NOMO-1 treated with DMSO at 0.1 percent for 48 hours (cell line): ENCODE results near the gene STARD3.
A peak's percentile ranks its signal among the peaks of the same experiment; 100 is the strongest.

Experiments used
- DNase-seq: peaks from one replicate; lab custom pipeline; 2025; ENCODE audit not compliant: unreplicated experiment; lab: John Stamatoyannopoulos, UW

STARD3 gene

GRCh38 chr17:39618956-39619785, 17.8 kb upstream of the STARD3 start:
- no peak for DNase-seq

- no peak for DNase-seq
Measured at GRCh38 chr17:39619786-39620101, 17.2 kb upstream of the STARD3 start.

DNA sequence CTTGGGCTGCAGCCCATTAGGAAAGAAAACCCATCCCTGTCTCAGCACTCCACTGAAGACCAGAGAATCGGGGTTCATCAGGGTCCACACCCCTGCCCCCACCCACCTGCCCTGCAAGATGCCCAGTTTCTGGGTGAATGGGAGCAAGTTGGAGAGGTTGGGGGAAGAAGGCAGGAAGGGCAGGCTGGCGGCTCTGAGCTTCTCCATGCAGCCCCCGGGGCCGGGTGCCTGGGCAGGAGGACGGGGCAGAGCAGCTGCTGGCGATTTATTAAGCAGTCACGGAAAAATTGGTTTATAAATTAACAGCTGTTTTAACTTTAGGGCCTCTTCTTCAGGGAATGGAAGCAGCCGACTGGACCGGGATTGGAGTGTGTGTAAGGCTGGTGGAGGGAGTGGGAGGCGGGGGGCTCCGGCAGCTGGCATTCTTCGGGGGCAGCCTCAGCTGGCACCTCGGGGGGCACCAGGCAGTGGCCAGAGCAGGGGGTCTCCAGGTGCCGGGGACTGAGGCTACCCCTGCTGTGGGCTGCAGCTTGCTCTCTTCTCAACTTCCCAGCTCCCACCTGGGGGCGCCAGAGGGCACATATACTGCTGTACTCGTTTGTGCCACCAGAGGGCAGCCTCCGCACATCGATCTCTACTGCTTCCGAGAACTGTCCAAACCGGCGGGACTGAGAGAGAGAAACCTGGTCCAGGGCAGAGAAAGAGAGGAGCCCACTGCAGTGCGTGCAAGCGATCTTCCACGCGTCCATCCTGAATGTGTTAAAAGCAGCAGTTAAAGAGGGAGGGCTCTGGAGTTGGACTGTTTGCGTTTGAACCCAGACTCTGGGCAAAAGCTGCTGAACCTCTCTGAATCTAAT, 15.2 kb upstream of the STARD3 start:
- peak; percentile 79 for DNase-seq

DNA sequence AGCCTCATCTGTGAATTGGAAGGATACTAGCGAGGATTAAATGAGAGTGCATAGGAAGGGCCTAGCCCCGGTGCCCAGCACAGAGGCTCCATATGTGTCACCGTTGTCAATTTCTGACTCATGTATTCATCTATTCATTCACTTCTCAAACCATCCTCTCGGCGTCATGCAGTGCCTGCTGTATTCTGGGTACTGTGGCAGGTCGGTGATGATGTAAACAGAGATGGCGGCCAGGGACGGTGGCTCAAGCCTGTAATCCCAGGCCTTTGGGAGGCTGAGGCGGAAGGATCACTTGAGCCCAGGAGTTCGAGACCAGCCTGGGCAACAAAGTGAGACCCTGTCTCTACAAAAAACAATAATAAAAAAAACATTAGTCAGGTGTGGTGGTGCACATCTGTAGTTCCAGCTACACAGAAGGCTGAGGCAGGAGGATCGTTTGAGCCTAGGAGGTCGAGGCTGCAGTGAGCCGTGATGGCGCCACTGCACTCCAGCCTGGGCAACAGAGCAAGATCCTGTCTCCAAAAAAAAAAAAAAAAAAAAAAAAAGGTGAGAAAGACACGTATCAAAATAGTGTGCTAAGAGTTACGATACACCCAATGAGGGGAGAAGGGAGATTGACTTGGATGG, 14.5 kb upstream of the STARD3 start:
- no peak for DNase-seq

GRCh38 chr17:39623356-39623950, 13.5 kb upstream of the STARD3 start:
- DNase-seq = peak; percentile 63

- no peak for DNase-seq
Measured at GRCh38 chr17:39624313-39624712, 12.6 kb upstream of the STARD3 start.

GRCh38 chr17:39625198-39625785, 11.7 kb upstream of the STARD3 start:
- no peak for DNase-seq

DNA sequence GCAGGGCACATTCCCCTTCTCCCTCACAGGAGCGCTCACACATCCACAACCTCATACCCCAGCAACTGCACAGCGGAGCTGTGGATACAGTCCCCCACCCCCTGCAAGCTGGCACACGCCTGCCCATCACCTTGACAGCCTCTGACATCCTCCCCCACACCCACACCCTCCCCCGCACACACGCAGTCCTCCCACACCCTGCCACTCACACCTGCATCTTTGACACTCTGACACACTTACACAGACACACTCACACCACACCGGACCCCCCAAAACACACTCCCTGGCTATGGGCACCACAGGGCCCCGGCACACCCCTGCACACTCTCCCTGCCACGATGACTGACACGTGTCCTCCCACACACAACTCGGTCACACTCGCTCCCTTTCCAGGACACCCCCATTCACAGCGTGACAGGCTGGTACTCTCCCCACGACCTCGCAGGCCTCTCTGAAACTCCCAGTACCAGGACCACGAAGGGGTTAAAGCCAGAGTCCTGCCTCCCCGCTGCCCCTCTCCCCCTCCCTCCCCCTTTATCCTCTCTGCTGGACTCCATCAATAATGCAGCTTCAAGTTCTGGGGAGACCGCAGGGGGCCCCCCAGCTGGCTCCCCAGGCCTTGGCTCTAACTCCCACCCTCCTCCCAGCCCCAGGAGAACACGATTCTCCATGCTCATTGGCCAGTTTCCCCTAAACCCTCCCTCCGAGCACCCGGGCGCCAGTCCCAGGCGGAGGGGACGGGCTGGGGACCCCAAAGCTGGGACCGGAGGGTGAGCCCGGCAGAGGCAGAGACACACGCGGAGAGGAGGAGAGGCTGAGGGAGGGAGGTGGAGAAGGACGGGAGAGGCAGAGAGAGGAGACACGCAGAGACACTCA, 10.5 kb upstream of the STARD3 start, which contains the start of gene PPP1R1B:
Gene PPP1R1B (plus strand): TSS at position 782 of the 876 bp plus-strand sequence. CDS start 441 bp downstream, outside the sequence.
- no peak for DNase-seq

DNA sequence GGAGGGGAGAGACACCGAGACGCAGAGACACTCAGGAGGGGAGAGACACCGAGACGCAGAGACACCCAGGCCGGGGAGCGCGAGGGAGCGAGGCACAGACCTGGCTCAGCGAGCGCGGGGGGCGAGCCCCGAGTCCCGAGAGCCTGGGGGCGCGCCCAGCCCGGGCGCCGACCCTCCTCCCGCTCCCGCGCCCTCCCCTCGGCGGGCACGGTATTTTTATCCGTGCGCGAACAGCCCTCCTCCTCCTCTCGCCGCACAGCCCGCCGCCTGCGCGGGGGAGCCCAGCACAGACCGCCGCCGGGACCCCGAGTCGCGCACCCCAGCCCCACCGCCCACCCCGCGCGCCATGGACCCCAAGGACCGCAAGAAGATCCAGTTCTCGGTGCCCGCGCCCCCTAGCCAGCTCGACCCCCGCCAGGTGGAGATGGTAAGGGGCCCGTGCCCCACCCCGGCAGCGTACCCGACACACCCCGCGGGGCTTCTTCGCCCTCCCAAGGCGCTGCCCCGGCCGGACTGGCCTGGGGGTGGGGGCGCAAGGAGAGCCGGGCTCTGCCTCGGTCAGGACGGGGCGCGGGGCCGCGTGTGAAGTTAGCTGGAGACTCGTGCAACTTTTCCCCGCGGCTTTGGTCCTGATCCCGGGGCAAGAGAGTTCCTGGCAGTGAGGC, 9.8 kb upstream of the STARD3 start:
- no peak for DNase-seq

GRCh38 chr17:39627712-39628516, 9.0 kb upstream of the STARD3 start:
- no peak for DNase-seq

DNA sequence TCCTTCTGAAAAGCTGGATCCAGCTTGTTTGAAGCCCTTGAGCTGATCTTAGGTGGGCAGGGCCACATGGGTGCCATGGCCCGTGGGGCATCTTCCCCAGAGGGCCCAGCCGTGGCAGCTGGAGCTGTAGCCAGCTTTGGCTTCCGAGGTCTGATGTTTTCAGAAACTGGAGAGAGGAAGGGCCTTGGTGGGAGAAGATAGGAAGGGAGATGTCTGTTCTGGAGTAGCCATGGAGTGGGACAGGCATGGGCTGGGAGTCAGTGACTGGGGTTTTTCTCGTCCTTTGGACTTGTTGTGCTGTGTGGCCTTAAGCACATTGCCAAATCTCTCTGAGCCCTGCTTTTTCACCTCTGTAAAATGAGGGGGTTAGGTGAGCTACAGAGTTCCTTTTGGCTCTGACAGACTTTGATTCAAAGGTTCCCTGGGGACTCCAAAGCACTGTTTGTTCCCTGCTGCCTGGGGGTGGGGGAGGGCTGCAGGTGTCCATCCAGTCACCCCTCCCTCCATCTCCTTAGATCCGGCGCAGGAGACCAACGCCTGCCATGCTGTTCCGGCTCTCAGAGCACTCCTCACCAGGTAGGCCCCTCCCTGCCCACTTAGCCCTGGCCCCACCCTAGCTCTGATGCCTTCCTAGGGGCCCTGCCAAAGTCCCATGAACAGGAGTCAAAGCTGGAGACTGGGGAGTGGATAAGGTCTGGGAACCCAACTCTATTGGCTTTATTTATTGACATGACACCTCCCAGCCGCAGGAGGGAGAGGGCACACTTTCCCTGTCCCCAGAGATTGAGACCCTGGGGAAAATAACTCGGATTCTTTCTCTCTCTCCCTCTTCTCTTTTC, 8.1 kb upstream of the STARD3 start:
- DNase-seq = no peak

- no peak for DNase-seq
Measured at GRCh38 chr17:39629494-39629880, 7.5 kb upstream of the STARD3 start.

GRCh38 chr17:39629898-39630297, 7.0 kb upstream of the STARD3 start:
- peak; percentile 85 for DNase-seq

- DNase-seq = no peak
Measured at GRCh38 chr17:39631403-39631802, 5.5 kb upstream of the STARD3 start.

DNA sequence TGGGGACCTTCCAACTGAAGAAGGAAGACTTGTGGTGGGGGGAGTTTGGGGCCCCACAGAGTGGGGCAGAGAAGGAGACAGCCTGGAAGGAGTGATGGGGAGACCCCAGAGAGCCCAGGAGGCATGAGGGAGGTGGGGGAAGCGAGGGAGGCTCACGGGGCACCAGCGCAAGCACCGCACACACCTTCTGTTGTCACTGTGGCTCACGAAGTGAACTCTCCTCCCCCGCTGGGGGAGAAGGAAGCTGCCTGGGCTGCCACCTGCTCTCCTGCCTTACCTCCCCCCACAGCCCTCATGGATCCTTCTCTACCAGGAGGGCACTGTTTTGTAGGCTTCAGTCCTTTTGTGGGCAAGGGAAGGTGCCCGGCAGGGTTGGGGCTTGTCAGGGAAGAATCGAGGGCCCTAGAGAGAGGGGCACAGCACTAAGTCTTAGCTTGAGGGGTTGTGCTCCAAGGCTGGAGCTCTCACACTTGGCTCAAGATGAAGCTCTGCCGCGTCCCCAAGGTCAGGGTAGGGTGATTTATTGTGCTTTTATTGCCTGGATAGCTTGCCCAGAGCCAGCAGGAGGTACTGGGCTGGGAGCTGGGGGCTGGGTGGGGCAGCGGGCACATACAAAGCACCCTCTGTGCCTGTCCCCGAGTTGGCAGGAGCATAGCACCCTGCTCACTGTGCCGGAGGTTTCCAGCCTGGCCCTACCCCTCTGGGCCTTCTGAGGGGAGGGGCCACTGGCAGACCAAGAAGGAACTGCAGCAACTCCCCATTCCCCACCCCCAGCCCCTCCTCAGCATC, 4.6 kb upstream of the STARD3 start:
- DNase-seq = no peak

DNA sequence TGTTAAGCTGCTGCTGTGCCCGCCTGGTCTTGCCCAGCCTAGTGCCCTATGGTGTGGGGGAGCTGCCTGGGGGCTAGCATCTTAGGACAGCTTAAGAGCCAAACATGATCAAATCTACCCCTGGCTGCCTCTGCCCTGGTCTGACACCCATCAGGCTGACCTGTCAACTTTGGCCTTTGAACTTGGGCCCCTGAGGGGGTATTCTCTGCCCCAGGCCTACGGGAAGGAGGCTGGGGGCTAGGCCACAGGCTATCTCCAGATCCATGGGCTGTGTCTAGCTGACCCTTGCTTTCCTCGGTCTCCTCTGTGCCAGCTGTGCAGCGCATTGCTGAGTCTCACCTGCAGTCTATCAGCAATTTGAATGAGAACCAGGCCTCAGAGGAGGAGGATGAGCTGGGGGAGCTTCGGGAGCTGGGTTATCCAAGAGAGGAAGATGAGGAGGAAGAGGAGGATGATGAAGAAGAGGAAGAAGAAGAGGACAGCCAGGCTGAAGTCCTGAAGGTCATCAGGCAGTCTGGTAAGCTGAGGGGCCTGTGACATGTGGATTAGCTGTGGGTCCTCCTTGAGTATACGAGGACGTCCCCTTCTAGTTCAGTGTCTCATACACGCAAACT, 3.3 kb upstream of the STARD3 start:
- DNase-seq = no peak
